ENCODE data around the gene TRIM45. TPM values are rescaled to one million over a fixed set of nuclear protein-coding genes. Genes with fewer than 3 reads are reported as not detected.
A peak's percentile ranks its signal among the peaks of the same experiment; 100 is the strongest.

Gene TRIM45
- polyA plus RNA-seq, 1 experiment = 3.8 TPM

DNA sequence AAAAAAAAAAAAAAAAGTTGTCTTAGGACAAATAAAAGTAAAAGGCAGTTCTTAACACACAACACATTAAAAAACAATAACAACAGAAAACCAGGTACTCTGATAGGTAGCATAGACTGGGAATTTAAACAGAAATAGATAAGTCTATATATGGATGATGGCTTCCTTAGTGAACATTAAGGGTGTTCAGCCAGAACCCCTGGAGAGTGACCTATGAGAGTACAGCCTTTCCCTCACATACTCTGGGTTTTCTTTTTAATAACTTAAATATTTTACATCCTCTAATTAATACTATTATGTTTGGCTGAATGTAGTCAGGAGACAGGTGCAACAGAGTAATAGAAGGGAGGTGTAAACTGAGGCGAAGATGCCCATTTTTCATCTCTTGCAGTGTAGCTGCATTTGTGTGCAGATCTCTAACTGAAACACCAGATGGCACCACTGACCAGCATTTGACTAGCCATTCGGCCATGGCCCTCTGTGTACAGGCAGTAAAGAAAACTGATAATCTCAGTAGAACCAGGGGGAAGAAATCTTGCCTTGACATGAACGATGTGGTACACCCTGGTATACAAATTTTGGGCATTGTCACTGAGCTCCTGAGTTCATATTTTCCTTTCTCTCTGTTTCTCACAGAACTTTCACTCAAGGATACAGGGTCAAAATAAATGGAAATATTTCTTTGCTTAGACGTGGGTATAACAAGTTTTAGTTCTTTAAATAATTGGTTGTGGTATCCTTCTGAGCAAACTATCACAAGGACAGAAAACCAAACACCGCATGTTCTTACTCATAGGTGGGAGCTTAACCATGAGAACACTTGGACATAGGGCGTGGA lies 53.8 kb downstream of the TRIM45 start:
- H3K27me3 ChIP-seq (ENCODE audit: control insufficient read depth, insufficient read depth, low read length) = no peaks in the 10 kb centered on the region
- no peak for DNase-seq (ENCODE audit: low read depth)
- no peak overlapping the region for H3K4me3 ChIP-seq (ENCODE audit: low read depth, low read length)
- H3K36me3 ChIP-seq (ENCODE audit: control insufficient read depth, insufficient read depth, low read length) = no peaks in the 10 kb centered on the region; the same call in 1 of the 2 replicates
- POLR2A ChIA-PET = no interaction called here
- TF ChIP-seq CTCF (IDR thresholded peaks at IDR 0.05; ENCODE audit: insufficient read depth, low read depth, low read length) = peak; percentile 76
- CTCF ChIA-PET = interaction anchor here (0.6 to 12.2 kb wide), 32 partner anchors 10 to 691 kb away, joined by 3 to 185 read pairs (median 5); partner anchors contain the start of gene TRIM45

GRCh38 chr1:117066367-117066766 lies 55.2 kb downstream of the TRIM45 start:
- POLR2A ChIA-PET = no interaction called here
- Histone ChIP-seq H3K36me3 (ENCODE audit: control insufficient read depth, insufficient read depth, low read length) (no peaks in the 10 kb centered on the region; the same call in 1 of the 2 replicates), H3K4me3 (ENCODE audit: low read depth, low read length) (no peak overlapping the region), H3K27me3 (ENCODE audit: control insufficient read depth, insufficient read depth, low read length) (no peaks in the 10 kb centered on the region)
- CTCF ChIA-PET = interaction anchor here (0.6 to 12.2 kb wide), 8 partner anchors 54 to 509 kb away, joined by 3 to 185 read pairs (median 8); partner anchors contain the start of gene TRIM45
- TF ChIP-seq CTCF (IDR thresholded peaks at IDR 0.05; ENCODE audit: insufficient read depth, low read depth, low read length) = no peak
- DNase-seq (ENCODE audit: low read depth) = no peak

GRCh38 chr1:117061986-117062415 lies 59.5 kb downstream of the TRIM45 start:
- Histone ChIP-seq H3K36me3 (ENCODE audit: control insufficient read depth, insufficient read depth, low read length) (no peaks in the 10 kb centered on the region), H3K4me3 (ENCODE audit: low read depth, low read length) (no peak overlapping the region), H3K27me3 (ENCODE audit: control insufficient read depth, insufficient read depth, low read length) (no peaks in the 10 kb centered on the region)
- no peak for DNase-seq (ENCODE audit: low read depth)
- CTCF ChIA-PET = interaction anchor here (0.8 to 2.2 kb wide), 6 partner anchors 10 to 338 kb away, joined by 3 to 7 read pairs (median 4); no protein-coding TSS in a partner anchor
- POLR2A ChIA-PET = no interaction called here
- no peak for TF ChIP-seq CTCF (IDR thresholded peaks at IDR 0.05; ENCODE audit: insufficient read depth, low read depth, low read length)

Small RNAs within 50 kb of the gene (small RNA-seq; reads per million reads assigned to genes)
- gene MIR942 (ENCODE audit: insufficient read length, low read depth, low replicate concordance) = 37.7 reads per million, percentile 87 among the genes with 10 or more reads in this experiment

Other genes with a start within 250 kb of the TRIM45 start
- gene PTGFRN, start 211.8 kb downstream of the TRIM45 start, polyA plus RNA-seq (2011; rRNA removed) = 3.1 and 4.9 TPM in 2 replicates
- gene CD101, start 120.0 kb downstream of the TRIM45 start, polyA plus RNA-seq (2011; rRNA removed) = 0.12 TPM in 1 of 2 replicates, not detected in the other
- gene TTF2, start 61.4 kb downstream of the TRIM45 start, polyA plus RNA-seq (2011; rRNA removed) = 8.9 and 10.1 TPM in 2 replicates
- gene VTCN1, start 89.2 kb upstream of the TRIM45 start, polyA plus RNA-seq (2011; rRNA removed) = not detected in 2 replicates
- 11.9 and 24.6 TPM in 2 replicates for gene MAN1A2, start 245.7 kb upstream of the TRIM45 start, polyA plus RNA-seq (2011; rRNA removed)

Data from BJ (cell line).